Vagina (tissue), 2 donors: ENCODE data around the gene WDR35. TPM values are rescaled to one million over a fixed set of nuclear protein-coding genes. Genes with fewer than 3 reads are reported as not detected.

Experiments
- DNase-seq, 2 donors: peaks; one replicate each; pipeline ENCODE4 v3.0.0-alpha.2; 2017; ENCODE audit errors: extremely low spot score in 2 of 2
- H3K27ac ChIP-seq: fragments of 200-600 bp; sonication (generic); one replicate; pipeline ENCODE4 v1.5.1; 2019
- H3K27me3 ChIP-seq: fragments of 200-600 bp; sonication (generic); one replicate; pipeline ENCODE4 v1.5.1; 2019
- H3K36me3 ChIP-seq, 2 donors: fragments of 200-600 bp; sonication (generic); one replicate each; pipeline ENCODE4 v1.5.1; 2017 to 2019
- H3K4me1 ChIP-seq: fragments of 200-600 bp; sonication (generic); one replicate; pipeline ENCODE4 v1.5.1; 2019
- H3K4me3 ChIP-seq, 2 donors: fragments of 200-600 bp; sonication (generic); 1 replicate in 1 of 2; 2 replicates in 1 of 2; pipeline ENCODE4 v1.5.1; 2016 to 2019
- H3K9me3 ChIP-seq: fragments of 200-600 bp; sonication (generic); one replicate; pipeline ENCODE4 v1.5.1; 2019
- CTCF ChIP-seq, 3 experiments: fragments of 450-650 bp in 2 of 3; fragments of 200-600 bp in 1 of 3; sonication (generic) in 1 of 3; IDR thresholded peaks; one replicate each; pipeline ENCODE4 v1.5.1; 2017 to 2019; ENCODE audit warnings: antibody characterized with exemption in 3 of 3, mild to moderate bottlenecking in 2 of 3, moderate library complexity in 2 of 3
- POLR2A ChIP-seq, 2 donors: fragments of 450-650 bp; IDR thresholded peaks; one replicate each; pipeline ENCODE4 v1.6.1; 2017; ENCODE audit warnings: antibody characterized with exemption in 2 of 2, mild to moderate bottlenecking in 2 of 2, moderate library complexity in 2 of 2
- POLR2AphosphoS5 ChIP-seq, 2 donors: sonication (generic); formaldehyde crosslinking; IDR thresholded peaks; one replicate each; pipeline ENCODE4 v1.9.0; 2017; ENCODE audit warnings: antibody characterized with exemption in 2 of 2, mild to moderate bottlenecking in 2 of 2, low read depth in 1 of 2; ENCODE audit not compliant: insufficient read depth in 1 of 2
- intact Hi-C: fragments of 100-400 bp; cut with DNase I; formaldehyde crosslinking; loops from one replicate; pipeline ENCODE4 v1.15.1; 2023
- total RNA-seq: library from RNA; depleted of rRNA; stranded (reverse); fragments of >200 nt; gene quantifications from one replicate; pipeline ENCODE4 v1.2.3, GENCODE V29; 2016

Gene WDR35
- total RNA-seq, 1 donor from 2014 or later: 8.3 TPM

- TF ChIP-seq CTCF (IDR thresholded peaks at IDR 0.05) (no peak), POLR2AphosphoS5 (IDR thresholded peaks at IDR 0.05; ENCODE audit: insufficient read depth in 1 of 2, low read depth in 1 of 2) (no peak), POLR2A (IDR thresholded peaks at IDR 0.05) (no peak)
- H3K27me3 ChIP-seq: no peaks in the 10 kb centered on the region
- H3K36me3 ChIP-seq: peaks cover 0 to 8% of the 10 kb centered on the region in 2 donors
- no peak overlapping the region for H3K4me3 ChIP-seq
- no peaks in the 10 kb centered on the region for H3K4me1 ChIP-seq
- no peak for DNase-seq
- H3K9me3 ChIP-seq: no peaks in the 10 kb centered on the region
- no peak overlapping the region for H3K27ac ChIP-seq
- intact Hi-C loops: no loop called here
These were observed 7.6 kb downstream of the WDR35 start for GRCh38 chr2:19982268-19982667.

GRCh38 chr2:19979932-19980331 lies 10.0 kb downstream of the WDR35 start:
- TF ChIP-seq CTCF (IDR thresholded peaks at IDR 0.05): no peak
- no peak for TF ChIP-seq POLR2AphosphoS5 (IDR thresholded peaks at IDR 0.05; ENCODE audit: insufficient read depth in 1 of 2, low read depth in 1 of 2)
- no peak for TF ChIP-seq POLR2A (IDR thresholded peaks at IDR 0.05)
- intact Hi-C loops: no loop called here
- Histone ChIP-seq H3K27me3 (no peaks in the 10 kb centered on the region), H3K4me3 (no peak overlapping the region), H3K9me3 (no peaks in the 10 kb centered on the region), H3K4me1 (no peaks in the 10 kb centered on the region), H3K36me3 (peaks cover 0 to 8% of the 10 kb centered on the region in 2 donors), H3K27ac (no peak overlapping the region)
- DNase-seq: no peak

- Histone ChIP-seq H3K27ac (no peak overlapping the region), H3K36me3 (peaks cover 0 to 8% of the 10 kb centered on the region in 2 donors), H3K4me3 (no peak overlapping the region), H3K27me3 (no peaks in the 10 kb centered on the region), H3K4me1 (no peaks in the 10 kb centered on the region), H3K9me3 (no peaks in the 10 kb centered on the region)
- TF ChIP-seq POLR2AphosphoS5 (IDR thresholded peaks at IDR 0.05; ENCODE audit: insufficient read depth in 1 of 2, low read depth in 1 of 2) (no peak), POLR2A (IDR thresholded peaks at IDR 0.05) (no peak), CTCF (IDR thresholded peaks at IDR 0.05) (no peak)
- intact Hi-C loops: no loop called here
- DNase-seq: no peak
These were observed 16.4 kb downstream of the WDR35 start for GRCh38 chr2:19973466-19973865.

GRCh38 chr2:19971691-19972090 lies 18.2 kb downstream of the WDR35 start:
- peaks cover 0 to 8% of the 10 kb centered on the region in 2 donors for H3K36me3 ChIP-seq
- H3K4me3 ChIP-seq: no peak overlapping the region
- no peak overlapping the region for H3K27ac ChIP-seq
- intact Hi-C loops: no loop called here
- no peaks in the 10 kb centered on the region for H3K9me3 ChIP-seq
- no peak for DNase-seq
- TF ChIP-seq CTCF (IDR thresholded peaks at IDR 0.05) (no peak), POLR2AphosphoS5 (IDR thresholded peaks at IDR 0.05; ENCODE audit: insufficient read depth in 1 of 2, low read depth in 1 of 2) (no peak), POLR2A (IDR thresholded peaks at IDR 0.05) (no peak)
- no peaks in the 10 kb centered on the region for H3K27me3 ChIP-seq
- H3K4me1 ChIP-seq: no peaks in the 10 kb centered on the region

GRCh38 chr2:19963386-19963785 lies 26.5 kb downstream of the WDR35 start:
- H3K4me1 ChIP-seq: no peaks in the 10 kb centered on the region
- peaks cover 0 to 10% of the 10 kb centered on the region in 2 donors for H3K36me3 ChIP-seq

More at GRCh38 chr2:19963386-19963785, 26.5 kb downstream of the WDR35 start:
- TF ChIP-seq POLR2A (IDR thresholded peaks at IDR 0.05) (no peak), POLR2AphosphoS5 (IDR thresholded peaks at IDR 0.05; ENCODE audit: insufficient read depth in 1 of 2, low read depth in 1 of 2) (no peak), CTCF (IDR thresholded peaks at IDR 0.05) (no peak)
- Histone ChIP-seq H3K9me3 (no peaks in the 10 kb centered on the region), H3K27ac (no peak overlapping the region), H3K4me3 (no peak overlapping the region), H3K27me3 (no peaks in the 10 kb centered on the region)
- intact Hi-C loops: no loop called here
- no peak for DNase-seq
